Anterior cingulate cortex (tissue), 58 donors: ENCODE measurements around the gene SMIM22.
A peak's percentile ranks its signal among the peaks of the same experiment; 100 is the strongest.
"Not testable (repeated sequence)": the region's sequence is repeated elsewhere in the genome, so short reads cannot be mapped to it uniquely, and the experiment has no call there.

Source experiments
- DNase-seq, 58 donors: peaks; one replicate each; lab custom pipeline; 2025; lab: John Stamatoyannopoulos, UW

Gene SMIM22

DNA sequence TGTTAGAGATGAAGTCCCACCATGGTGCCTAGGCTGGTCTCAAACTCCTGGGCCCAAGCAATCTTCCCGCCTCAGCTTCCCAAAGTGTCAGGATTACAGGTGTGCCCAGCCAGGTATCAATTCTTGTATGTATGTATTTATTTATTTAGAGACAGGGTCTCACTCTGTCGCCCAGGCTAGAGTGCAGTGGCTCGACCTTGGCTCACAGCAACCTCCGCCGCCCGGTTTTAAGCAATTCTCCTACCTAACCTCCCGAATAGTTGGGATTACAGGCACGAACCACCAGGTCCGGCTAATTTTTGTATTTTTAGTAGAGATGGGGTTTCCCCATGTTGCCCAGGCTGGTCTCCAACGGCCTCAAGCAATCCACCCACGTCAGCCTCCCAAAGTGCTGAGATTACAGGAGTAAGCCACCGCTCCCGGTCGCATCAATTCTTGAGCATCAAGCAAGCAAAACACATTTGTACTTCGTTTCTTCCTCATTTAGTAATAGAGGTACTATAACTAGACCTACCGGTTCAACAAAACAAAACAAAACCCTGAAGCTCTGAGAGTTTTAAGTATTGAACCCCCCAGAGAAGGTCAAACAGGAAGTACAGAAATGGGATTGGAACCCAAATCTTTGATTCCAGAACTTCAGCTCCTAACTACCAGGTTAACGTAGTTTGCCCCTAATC is 27.2 kb upstream of the SMIM22 start:
- peak in 4 of 58 donors; percentile 2 to 46 (median 16) for DNase-seq

DNA sequence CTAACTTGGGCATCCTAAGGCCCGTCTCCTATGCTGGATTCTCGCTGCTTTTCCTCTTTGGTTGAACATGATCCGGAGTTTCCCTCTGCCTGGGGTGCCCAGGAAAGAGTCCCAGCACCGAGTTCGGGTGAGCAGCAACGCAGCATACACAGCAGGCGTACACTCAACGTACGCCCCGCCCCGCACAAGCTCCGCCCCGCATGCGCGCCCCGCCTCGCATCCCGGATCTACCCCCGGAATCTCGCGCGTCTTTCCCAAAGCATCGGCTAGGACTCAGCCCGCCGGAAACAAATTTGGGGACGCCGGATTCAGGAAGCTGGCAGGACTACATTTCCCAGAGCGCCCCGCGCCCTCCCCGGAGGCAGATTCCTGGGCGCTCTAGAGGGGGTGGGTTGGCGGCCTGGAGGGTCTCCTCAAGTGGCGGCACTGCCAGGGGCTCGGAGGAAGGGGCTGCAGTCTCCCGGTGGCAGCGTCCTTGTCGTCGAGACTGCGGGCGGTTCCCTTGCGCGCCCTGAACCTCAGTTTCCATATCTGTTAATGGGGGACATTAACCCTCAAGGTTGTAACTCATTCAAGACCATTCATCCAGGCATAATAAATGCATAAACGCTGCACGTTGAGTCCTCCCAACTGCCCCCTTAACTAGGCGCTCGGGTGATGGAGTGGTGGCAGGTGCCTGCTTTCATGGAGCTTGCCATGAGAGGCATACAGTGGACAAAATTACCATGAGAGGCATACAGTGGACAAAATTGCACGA is 26.4 kb upstream of the SMIM22 start:
- DNase-seq, result peak; percentile 84 to 99 (median 96)

DNA sequence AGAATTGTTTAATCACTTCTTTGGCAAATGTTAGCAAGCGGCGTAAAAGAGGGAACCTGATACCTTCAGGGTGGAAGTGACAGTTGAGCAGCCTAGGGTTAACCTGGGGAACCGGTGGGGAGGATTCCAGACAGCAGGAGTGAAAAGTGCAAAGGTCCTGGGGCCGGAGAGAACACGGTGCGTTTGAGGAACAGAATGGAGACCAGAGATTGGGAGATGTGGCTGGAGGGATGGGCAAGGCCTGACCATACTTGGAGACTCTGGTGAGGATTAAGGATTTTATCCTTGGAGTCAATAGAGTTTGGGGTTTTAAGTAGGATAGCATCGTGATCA is 25.9 kb upstream of the SMIM22 start:
- no peak for DNase-seq

DNA sequence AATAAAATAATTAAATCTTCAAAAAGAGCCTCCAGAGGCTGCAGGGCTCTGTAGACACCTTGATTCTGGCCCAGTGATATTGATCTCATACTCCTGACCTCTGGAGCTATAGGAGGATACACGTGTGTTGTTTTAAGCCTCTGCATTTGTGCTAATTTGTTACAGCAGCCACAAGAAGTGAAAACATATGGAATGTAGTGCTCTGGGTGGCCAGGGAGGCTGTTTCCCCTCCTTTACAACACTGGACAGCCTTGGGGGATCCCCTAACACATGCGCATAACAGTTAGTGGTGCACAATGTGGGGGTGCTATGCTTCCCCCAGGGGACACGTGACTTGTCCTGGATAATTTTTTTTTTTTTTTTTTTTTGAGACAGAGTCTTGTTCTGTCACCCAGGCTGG is 23.5 kb upstream of the SMIM22 start:
- DNase-seq, result no peak

DNA sequence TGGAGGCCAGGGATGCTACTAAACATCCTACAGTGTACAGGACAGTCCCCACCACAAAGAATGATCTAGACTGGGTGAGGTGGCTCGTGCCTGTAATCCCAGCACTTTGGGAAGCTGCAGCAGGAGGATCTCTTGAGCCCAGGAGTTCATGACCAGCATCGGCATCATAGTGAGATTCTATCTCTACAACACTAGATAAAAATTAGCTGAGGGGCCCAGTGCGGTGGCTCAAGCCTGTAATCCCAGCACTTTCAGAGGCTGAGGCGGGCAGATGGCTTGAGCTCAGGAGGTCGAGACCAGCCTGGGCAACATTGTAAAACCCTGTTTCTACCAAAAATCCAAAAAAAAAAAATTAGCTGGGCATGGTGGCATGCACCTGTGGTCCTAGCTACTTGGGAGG is 22.8 kb upstream of the SMIM22 start:
- DNase-seq, result no peak

DNA sequence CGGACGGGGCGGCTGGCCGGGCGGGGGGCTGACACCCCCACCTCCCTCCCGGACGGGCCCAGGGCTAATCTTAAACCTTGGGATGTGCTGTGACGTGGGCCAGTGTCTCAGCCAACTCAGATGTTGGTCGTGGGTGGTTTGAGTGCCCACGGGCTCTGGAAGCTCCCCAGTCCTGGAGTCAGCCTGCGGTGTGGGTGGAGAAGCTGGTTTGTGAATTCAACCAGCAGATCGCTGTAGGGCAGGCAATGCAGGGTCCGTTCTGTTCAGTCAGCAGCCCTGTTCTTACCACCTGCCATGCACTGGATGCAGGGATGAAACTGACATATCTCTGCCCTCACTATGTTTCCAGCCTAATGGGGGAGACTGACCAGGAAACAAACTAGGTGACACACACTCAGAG is 20.2 kb upstream of the SMIM22 start:
- DNase-seq, result peak in 3 of 58 donors; percentile 20 to 34 (median 29)

DNA sequence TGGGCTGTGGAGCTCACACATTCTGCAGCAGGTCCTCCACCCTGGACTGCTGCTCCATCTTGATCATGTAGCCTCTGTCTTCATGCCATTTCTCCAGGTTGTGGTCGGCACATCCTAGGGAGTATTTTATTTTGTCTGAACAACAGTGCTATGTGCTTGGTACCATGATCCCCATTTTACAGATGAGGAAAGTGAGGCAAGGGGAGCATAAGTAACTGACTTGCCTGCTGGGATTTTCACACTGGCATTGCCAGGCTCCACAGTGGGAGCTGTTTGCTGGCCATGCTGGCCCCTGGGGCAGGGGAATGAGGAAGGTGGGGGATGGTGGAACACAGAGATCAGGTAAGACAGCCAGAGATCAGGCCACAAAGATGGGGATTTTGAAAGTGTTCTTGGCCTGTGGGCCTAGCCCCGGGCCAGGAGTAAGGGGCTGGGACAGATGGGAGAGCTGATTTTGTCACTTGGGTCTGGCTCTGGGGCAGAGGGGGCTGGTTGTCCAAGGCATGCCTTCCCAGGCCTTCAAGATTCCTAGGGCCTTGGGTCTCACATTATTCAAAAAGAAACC is 18.9 kb upstream of the SMIM22 start:
- DNase-seq, result no peak

DNA sequence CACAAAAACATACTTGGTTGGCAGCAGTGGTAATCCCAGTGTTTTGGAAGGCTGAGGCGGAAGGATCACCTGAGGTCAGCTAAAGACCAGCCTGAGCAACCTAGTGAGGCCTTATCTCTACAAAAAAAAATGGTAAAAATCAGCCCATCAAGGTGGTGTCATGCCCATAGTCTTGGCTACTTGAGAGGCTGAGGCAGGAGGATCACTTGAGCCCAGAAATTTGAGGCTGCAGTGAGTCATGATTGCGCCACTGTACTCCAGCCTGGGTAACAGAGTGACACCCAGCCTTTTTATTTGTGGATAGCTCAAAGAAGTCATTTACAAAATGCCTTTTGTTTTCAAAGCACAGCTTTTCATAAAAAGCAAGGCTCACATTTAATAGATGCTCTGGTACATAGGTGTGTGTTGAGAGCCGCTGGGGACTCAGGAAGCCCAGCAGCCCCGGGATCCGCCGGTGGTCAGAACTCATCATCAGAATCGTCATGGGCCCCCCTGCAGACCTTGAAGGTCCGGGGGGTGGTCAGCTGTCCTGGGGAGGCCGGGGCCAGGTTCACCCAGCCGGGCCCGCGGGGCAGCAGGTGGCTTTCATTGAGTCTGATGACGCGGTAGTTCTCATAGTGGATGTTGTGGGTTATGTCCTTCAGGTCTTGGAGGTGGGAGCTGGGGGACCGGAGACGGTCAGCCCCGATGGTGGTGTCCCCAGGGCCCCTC is 17.7 kb upstream of the SMIM22 start:
- no peak for DNase-seq

DNA sequence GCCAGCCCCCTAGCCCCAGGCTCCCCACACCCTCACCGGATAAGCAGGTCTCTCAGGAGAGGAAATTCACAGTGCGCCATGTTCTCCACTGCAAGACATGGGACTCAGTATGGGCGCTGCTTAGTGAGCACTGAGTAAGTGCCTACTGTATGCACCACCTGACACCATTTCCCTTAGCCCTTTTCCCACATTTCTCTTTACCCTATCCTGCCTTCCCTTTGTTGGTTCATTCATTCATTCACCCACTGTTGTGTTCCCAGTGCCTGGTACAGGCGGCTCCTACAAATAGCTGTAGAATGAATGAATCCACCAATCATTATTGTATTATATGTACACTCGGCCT is 17.1 kb upstream of the SMIM22 start:
- DNase-seq, result no peak

DNA sequence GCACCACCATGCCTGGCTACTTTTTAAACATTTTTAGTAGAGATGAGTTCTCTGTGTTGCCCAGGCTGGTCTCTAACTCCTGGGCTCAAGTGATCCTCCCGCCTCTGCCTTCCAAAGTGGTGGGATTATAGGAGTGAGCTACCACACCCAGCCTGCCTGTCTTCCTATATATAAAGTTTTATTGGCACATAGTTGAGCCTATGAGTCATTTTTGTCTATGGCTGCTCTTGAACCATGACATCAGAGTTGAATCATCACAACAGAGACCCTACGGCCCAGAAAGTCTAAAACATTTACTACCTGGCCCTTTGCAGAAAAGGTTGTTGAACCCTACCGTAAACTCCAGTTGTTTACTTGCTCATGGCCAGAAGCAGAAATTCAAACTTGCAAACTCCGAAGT is 14.9 kb upstream of the SMIM22 start:
- DNase-seq, result no peak

DNA sequence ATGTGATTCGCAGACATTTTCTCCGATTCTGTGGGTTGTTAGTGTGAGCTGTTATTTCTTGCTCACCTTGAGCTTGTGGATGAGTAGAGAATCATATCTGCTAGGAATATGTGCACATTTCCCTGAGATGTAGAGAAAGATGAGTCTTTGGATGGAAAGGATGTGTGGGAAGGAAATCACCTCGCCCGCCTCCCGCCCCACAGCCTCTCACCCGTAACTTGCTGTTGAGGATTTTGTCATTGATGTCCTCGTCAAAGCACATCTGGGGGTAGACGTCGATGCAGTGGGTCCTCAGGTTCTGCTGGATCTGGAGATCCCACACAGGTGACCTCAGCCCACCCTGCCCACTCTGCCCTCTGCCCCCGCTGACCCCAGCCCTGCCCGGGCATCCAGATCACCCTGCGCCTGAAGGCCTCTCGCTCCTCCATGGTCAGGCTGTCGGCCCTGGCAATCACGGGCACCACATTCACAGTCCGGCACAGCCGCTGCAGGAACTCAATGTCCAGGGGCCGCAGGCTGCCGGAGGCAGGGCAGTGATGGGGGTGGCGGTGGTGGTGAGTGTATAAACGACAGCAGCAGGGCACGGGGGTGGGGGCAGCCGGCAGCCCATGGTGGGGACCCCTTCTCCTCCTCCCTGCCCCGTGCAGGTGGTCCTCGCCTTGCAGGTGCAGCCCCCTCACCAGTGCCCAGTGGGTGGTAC is 11.8 kb upstream of the SMIM22 start:
- DNase-seq, result no peak

DNA sequence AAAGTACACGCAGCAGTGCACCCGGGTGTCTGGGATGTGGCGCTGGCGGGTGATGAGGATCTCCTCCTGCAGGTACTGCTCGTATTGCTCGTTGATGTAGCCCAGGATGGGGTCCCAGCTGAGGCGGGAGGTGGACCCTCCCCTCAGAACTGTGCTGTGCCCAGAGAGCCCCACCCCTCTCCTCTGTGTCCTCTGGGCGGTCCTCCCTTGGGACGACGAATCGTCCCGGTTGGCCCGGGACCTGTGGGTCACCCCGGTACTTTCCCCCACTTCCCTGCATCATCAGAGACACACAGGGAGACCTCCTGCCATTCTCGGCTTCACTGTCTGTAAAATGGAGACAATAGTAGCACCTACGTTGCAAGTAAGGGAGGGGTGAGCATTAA is 11.2 kb upstream of the SMIM22 start:
- DNase-seq, result no peak

DNA sequence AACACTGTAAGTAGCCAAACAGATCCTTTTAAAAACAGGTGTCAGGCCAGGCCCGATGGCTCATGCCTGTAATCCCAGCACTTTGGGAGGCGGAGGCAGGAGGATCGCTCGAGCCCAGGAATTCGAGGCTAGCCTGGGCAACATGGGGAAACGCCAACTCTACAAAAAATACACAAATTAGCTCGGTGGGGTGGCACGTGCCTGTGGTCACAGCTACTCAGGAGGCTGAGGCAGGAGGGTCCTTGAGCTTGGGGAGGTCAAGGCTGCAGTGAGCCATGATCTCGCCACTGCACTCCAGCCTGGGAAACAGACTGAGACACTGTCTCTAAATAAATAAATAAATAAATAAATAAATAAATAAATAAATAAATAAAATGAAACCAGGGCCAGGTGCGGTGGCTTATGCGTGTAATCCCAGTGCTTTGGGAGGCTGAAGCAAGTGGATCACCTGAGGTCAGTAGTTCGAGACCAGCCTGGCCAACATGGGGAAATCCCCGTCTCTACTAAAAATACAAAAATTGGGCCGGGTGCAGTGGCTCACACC is 10.7 kb upstream of the SMIM22 start:
- DNase-seq, result not testable (repeated sequence)

DNA sequence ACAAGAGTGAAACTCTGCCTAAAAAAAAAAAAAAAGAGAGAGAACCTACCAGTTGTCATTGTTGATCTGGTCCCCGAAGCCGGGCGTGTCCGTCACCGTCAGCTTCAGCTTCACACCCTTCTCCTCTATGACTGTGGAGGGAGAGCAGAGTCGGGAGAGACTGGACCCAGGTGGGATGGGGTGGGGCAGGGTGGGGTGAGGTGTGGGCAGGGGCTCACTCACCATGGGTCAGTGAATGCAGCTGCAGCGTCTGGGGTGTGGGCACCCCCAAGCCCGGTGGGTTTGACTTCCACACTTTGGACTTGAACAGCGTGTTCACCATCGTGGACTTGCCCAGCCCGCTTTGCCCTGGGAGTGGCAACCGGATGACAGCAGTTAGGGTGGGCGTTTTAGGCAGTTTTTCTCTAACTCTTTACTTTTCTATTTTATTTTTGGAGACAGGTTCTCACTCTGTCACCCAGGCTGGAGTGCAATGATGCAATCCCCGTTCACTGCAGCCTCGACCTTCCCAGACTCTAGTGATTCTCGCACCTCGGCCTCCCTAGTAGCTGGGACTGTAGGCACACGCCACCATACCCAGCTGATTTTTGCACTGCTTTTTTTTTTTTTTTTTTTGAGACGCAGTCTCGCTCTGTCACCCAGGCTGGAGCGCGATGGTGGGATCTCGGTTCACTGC is 9.3 kb upstream of the SMIM22 start:
- DNase-seq, result no peak

DNA sequence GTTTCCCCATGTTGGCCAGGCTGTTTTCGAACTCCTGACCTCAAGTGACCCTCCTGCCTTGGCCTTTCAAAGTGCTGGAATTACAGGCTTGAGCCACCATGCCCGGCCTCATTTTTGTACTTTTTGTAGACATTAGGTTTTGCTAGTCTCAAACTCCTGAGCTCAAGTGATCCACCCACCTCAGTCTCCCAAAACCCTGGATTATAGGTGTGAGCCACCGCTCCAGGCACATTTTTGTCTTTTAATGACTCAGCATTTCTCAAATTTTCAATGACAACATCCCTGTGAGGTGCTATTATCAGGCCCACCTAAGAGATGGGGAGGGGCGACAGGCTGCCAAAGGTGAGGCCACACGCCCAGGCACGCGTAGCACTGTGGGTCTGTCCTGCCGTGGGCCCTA is 8.1 kb upstream of the SMIM22 start:
- DNase-seq, result no peak

DNA sequence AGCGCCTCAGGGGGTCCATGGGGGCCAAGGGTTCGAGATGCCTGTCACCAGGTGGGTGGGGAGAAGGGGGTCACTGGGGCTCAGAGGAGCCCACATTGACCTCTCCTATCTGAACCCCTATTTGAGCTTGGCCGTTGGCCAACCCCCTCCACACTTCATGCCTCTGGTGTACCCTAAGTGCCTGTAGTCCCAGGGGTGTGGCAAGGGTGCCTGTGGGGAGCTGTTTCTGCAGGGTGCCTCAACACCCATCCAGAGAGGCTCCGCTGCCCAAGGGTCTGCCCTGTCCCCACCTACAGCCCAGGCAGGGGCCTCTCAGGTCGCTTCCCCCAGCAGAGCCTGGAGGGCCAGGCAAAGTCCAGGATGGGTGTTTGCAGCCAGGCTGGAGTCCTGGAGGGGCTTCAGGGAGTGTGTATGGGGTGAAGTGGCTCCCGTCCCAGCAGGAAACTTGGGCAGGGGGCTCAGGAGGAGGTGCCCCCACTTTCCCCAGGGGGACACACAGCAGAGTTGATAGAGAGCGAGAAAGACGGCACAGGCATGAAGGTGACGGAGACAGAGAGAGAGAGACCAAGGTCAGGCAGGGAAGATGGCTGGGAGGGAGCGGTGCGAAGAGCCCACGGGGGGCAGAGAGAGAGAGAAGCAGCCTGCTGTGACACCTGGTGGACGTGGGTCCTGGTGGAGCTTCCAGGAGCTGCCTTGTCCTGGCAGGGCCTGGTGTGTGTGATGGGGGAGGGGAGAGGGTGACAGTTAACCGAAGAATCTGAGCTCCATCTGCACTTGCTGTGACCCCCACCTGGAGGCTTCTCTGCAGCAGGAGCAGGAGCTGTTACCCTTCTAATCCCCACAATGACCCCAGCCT is 7.3 kb upstream of the SMIM22 start, which contains the start of gene SEPTIN12:
TSS of gene SEPTIN12 (minus strand) at position 719 of the 856 bp plus-strand sequence. CDS start at position 19, 700 bp downstream.
- no peak for DNase-seq

DNA sequence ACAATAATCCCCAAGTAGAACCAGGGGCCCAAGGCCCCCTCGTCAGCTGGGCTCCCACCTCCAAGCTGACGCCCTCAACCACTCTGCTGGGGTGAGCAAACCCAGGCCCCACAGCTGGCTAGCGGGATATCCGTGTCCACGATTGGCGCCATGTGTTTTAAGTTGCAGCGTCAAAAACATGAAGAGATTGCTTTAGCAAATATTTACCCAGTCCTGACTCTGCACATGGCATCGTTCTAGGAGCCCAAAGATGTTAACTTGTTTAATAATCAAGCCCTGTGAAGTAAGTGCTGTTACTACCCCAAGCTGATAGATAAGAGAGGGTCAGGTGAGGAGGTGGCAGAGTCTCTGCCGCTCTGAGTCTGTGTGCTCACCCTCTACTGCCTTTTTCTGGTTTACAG is 6.7 kb upstream of the SMIM22 start:
- no peak for DNase-seq

DNA sequence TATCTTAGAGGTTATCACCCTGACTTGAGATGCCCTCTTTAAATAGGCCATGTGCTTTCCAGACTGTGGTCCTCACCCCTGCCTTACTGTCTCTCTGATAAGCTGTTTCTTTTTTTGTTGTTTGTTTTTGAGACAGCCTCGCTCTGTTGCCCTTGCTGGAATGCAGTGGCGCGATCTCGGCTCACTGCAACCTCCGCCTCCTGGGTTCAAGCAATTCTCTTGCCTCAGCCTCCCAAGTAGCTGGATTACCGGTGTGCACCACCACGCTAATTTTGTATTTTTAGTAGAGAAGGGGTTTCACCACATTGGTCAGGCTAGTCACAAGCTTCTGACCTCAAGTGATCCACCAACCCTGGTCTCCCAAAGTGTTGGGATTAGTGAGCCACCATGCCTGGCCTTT is 6.3 kb upstream of the SMIM22 start:
- DNase-seq, result no peak

DNA sequence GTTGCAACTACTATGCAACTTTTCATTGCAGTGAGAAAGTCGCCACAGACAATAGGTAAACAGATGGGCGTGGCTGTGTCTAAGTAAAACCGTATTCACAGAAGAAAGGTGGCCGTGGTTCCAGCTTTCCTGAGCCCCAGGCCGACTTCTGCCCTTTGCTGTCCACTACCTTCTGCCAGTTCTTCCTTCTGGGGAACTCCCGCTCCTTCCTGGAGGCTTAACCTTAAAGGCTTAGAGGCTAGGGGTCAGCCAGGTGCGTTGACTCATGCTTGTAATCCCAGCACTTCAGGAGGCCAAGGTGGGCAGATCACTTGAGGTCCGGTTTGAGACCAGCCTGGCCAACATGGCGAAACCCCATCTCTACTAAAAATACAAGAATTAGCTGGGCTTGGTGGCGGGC is 4.9 kb upstream of the SMIM22 start:
- no peak for DNase-seq
